DOHH2 (cell line): ENCODE measurements around the gene VPS72.

ENCODE experiments used
- H3F3A ChIP-seq: fragments of 200-600 bp; sonication (generic), shearing (Covaris generic); 2 replicates; pipeline ENCODE4 v1.6.0; 2016; ENCODE audit warnings: antibody characterized with exemption, mild to moderate bottlenecking; ENCODE audit not compliant: control insufficient read depth, insufficient read depth
- H3K27ac ChIP-seq: fragments of 200-600 bp; sonication (generic); 2 replicates; pipeline ENCODE4 v1.5.1; 2014; ENCODE audit warnings: low read depth, mild to moderate bottlenecking, low read length, moderate library complexity
- H3K27me3 ChIP-seq: fragments of 200-600 bp; sonication (generic); 2 replicates; pipeline ENCODE4 v1.6.1; 2014; ENCODE audit warnings: mild to moderate bottlenecking, low read length, mixed read lengths; ENCODE audit not compliant: control insufficient read depth
- H3K36me3 ChIP-seq: fragments of 200-600 bp; sonication (generic); 2 replicates; pipeline ENCODE4 v1.6.1; 2014; ENCODE audit warnings: mild to moderate bottlenecking, low read length, moderate library complexity, mixed read lengths; ENCODE audit not compliant: control insufficient read depth
- H3K4me1 ChIP-seq: fragments of 200-600 bp; sonication (generic); 2 replicates; pipeline ENCODE4 v1.6.1; 2014; ENCODE audit warnings: mild to moderate bottlenecking, low read length, mixed read lengths; ENCODE audit not compliant: control insufficient read depth
- H3K4me2 ChIP-seq: fragments of 200-600 bp; sonication (generic); 2 replicates; pipeline ENCODE4 v1.6.0; 2014; ENCODE audit warnings: mild to moderate bottlenecking, low read length, moderate library complexity
- H3K4me3 ChIP-seq: fragments of 200-600 bp; sonication (generic); 2 replicates; pipeline ENCODE4 v1.5.1; 2014; ENCODE audit warnings: mild to moderate bottlenecking, low read length, mixed read lengths
- H3K79me2 ChIP-seq: fragments of 200-600 bp; sonication (generic); 2 replicates; pipeline ENCODE4 v1.6.1; 2014; ENCODE audit warnings: mild to moderate bottlenecking, low read length, mixed read lengths; ENCODE audit not compliant: control insufficient read depth
- H3K9me2 ChIP-seq: fragments of 200-600 bp; sonication (generic); replicated peaks from 2 replicates; pipeline ENCODE4 v1.6.1; 2014; ENCODE audit warnings: mild to moderate bottlenecking, low read length, mixed read lengths; ENCODE audit not compliant: control insufficient read depth
- H3K9me3 ChIP-seq: fragments of 200-600 bp; sonication (generic); 2 replicates; pipeline ENCODE4 v1.6.1; 2014; ENCODE audit warnings: antibody characterized with exemption, low read length, mixed read lengths; ENCODE audit not compliant: control insufficient read depth, insufficient read depth
- H4K20me1 ChIP-seq: fragments of 200-600 bp; sonication (generic); 2 replicates; pipeline ENCODE4 v1.6.0; 2014; ENCODE audit warnings: low read depth, mild to moderate bottlenecking, antibody characterized with exemption, low read length, moderate library complexity; ENCODE audit not compliant: control insufficient read depth, insufficient read depth
- CTCF ChIP-seq: fragments of 200-600 bp; sonication (generic); IDR thresholded peaks from one replicate; pipeline ENCODE4 v1.5.1; 2014; ENCODE audit warnings: antibody characterized with exemption, mild to moderate bottlenecking, low read depth, low read length; ENCODE audit not compliant: poor library complexity, severe bottlenecking
- EZH2phosphoT487 ChIP-seq: fragments of 200-600 bp; sonication (generic); IDR thresholded peaks from 2 replicates; pipeline ENCODE4 v1.6.1; 2017; ENCODE audit warnings: borderline replicate concordance, mild to moderate bottlenecking, antibody characterized with exemption, low read length, moderate library complexity, mixed read lengths

The VPS72 gene

GRCh38 chr1:151134991-151135390 is 55.0 kb downstream of the VPS72 start:
- peaks cover 15% of the 10 kb centered on the region for H3K4me1 ChIP-seq
- TF ChIP-seq CTCF = no peak
- TF ChIP-seq EZH2phosphoT487 = no peak
- no peak overlapping the region for H3K4me3 ChIP-seq
- H3K36me3 ChIP-seq = no peaks in the 10 kb centered on the region
- H3K27ac ChIP-seq = no peak overlapping the region
- H3K4me2 ChIP-seq = no peak overlapping the region
- no peaks in the 10 kb centered on the region for H3K79me2 ChIP-seq
- no peaks in the 10 kb centered on the region for H4K20me1 ChIP-seq
- no peaks in the 10 kb centered on the region for H3K9me3 ChIP-seq
- H3F3A ChIP-seq = no peaks in the 10 kb centered on the region
- 0 out of 2 replicates have a peak, but pooled peaks cover 4% of the 10 kb centered on the region for H3K27me3 ChIP-seq
- no peaks in the 10 kb centered on the region for H3K9me2 ChIP-seq

GRCh38 chr1:151134396-151134795 is 55.6 kb downstream of the VPS72 start:
- 0 out of 2 replicates have a peak, but pooled peaks cover 4% of the 10 kb centered on the region for H3K27me3 ChIP-seq
- H3K4me1 ChIP-seq = peaks cover 15% of the 10 kb centered on the region
- no peaks in the 10 kb centered on the region for H4K20me1 ChIP-seq
- no peak overlapping the region for H3K4me2 ChIP-seq
- no peaks in the 10 kb centered on the region for H3K9me2 ChIP-seq
- H3K4me3 ChIP-seq = no peak overlapping the region
- no peak for TF ChIP-seq EZH2phosphoT487
- TF ChIP-seq CTCF = no peak
- no peaks in the 10 kb centered on the region for H3K79me2 ChIP-seq
- no peaks in the 10 kb centered on the region for H3K36me3 ChIP-seq
- H3K27ac ChIP-seq = no peak overlapping the region
- no peaks in the 10 kb centered on the region for H3K9me3 ChIP-seq
- no peaks in the 10 kb centered on the region for H3F3A ChIP-seq

DNA sequence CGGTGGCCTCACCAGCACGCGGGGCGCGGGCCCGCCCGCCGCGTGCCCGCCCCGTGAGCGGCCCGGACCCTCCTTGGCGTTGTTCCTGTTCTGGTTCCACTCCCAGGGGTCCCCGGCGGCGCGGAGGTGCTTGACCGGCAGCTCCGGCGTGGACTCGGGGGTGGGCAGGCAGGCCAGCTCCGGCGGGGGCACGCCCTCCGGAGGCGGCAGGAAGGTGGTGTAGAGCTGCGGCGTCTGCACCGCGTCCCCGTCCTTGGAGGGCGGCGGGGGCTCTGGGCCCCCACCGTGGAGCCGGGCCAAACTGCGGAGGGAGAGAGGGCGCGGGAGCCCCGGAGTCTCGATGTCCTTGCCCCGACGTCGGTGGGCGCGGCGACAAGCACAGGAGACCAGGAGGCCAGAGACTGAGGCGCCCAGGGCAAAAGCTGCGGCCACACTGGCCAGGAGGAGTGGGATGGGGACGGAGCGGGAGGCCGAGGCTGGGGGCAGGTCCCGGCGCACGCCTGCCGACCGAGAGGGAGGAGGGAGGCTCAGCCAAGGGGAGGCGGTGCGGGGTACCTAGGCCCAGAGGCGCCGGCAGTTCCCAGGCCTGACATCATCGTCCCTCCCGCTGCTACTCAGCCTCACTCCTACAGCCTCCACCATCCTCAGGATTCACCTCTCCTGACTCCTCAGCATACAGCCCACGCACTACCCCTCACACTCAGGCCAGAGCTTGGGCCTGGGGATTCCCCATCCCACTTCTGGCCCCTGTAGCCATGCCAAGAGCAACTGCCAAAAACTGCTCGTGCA is 56.8 kb downstream of the VPS72 start:
- H3K4me2 ChIP-seq = no peak overlapping the region
- no peak for TF ChIP-seq EZH2phosphoT487
- TF ChIP-seq CTCF = no peak
- no peaks in the 10 kb centered on the region for H3F3A ChIP-seq
- no peak overlapping the region for H3K4me3 ChIP-seq
- H3K9me2 ChIP-seq = no peaks in the 10 kb centered on the region
- no peaks in the 10 kb centered on the region for H3K9me3 ChIP-seq
- H3K27ac ChIP-seq = no peak overlapping the region
- H3K79me2 ChIP-seq = no peaks in the 10 kb centered on the region
- H4K20me1 ChIP-seq = no peaks in the 10 kb centered on the region
- peaks cover 15% of the 10 kb centered on the region for H3K4me1 ChIP-seq
- H3K36me3 ChIP-seq = no peaks in the 10 kb centered on the region
- 0 out of 2 replicates have a peak, but pooled peaks cover 4% of the 10 kb centered on the region for H3K27me3 ChIP-seq
